Transverse colon (tissue), 4 donors: ENCODE results near the gene PLEKHM2.

Experiments
- CTCF ChIP-seq, 5 experiments: fragments of 200-600 bp in 3 of 5; fragments of 450-650 bp in 2 of 5; sonication (generic) in 3 of 5; IDR thresholded peaks; 1 replicate in 2 of 5; 2 replicates in 3 of 5; pipeline ENCODE4 v1.5.1; 2016 to 2017; ENCODE audit warnings: antibody characterized with exemption in 5 of 5, inconsistent platforms in 3 of 5, mild to moderate bottlenecking in 2 of 5, moderate library complexity in 1 of 5
- EP300 ChIP-seq: sonication (generic); formaldehyde crosslinking; IDR thresholded peaks from one replicate; pipeline ENCODE4 v1.6.1; 2017; ENCODE audit warnings: antibody characterized with exemption, low read depth
- POLR2A ChIP-seq: fragments of 450-650 bp; IDR thresholded peaks from one replicate; pipeline ENCODE4 v1.6.1; 2016; ENCODE audit warnings: antibody characterized with exemption, mild to moderate bottlenecking, moderate library complexity
- POLR2AphosphoS5 ChIP-seq, 3 donors: sonication (generic); formaldehyde crosslinking; IDR thresholded peaks; one replicate each; pipeline ENCODE4 v1.6.1; 2016; ENCODE audit warnings: antibody characterized with exemption in 3 of 3

- TF ChIP-seq CTCF (IDR thresholded peaks at IDR 0.05) (no peak), POLR2AphosphoS5 (IDR thresholded peaks at IDR 0.05) (no peak), POLR2A (no peak), EP300 (no peak)
Observed at GRCh38 chr1:15719381-15720120, 35.4 kb downstream of the PLEKHM2 start.
